GM19438 (cell line): Measurements from ENCODE around the gene ADRA2B.
"Not testable (repeated sequence)": the region's sequence is repeated elsewhere in the genome, so short reads cannot be mapped to it uniquely, and the experiment has no call there.

Experiments used
- ATAC-seq: cut with Tn5 transposase; IDR thresholded peaks from one replicate; pipeline ENCODE4 v1.9.1; 2021; ENCODE audit warnings: low read depth; ENCODE audit not compliant: unreplicated experiment

ADRA2B gene

DNA sequence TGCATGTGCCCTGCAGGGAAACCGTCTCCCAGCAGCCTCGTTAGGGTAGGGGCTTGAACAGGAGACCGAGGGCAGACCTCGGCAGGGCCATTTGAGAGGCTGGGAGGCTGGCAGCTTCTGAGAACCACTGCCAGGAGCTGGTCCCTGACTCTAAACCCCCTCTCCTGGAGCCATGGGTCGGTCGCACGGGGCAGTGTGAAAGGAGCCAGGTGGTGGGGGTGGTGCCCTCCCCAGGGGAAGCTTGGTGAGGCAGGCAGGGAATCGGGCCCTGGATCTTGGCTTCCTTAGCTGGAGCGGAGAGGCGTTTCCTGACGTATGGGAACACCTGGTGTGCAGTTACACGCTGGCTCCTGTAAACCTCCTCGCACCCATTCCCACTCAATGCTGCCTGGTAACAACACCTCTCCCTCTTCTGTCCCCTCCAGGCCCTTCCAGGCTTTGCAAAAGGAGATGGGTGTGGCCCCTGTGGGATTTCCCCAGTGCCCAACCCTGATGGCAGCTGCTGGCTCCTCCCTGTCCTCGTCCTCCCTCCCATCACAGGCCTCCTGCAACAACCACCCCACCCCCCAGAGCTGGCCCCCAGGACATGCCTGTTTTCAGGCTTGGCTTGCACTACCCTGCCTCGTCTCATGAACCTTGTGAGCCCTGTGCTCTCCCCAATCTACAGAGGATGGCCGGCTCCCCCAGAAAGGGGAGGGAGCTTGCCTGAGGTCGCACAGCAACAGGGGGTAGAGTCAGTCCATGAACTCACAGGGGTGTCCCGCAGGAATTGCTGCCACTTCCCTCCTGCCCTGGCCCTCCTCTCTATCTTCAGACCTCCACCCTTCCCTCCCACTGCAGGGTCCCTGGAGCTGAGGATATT lies 24.4 kb downstream of the ADRA2B start:
- ATAC-seq = no peak

DNA sequence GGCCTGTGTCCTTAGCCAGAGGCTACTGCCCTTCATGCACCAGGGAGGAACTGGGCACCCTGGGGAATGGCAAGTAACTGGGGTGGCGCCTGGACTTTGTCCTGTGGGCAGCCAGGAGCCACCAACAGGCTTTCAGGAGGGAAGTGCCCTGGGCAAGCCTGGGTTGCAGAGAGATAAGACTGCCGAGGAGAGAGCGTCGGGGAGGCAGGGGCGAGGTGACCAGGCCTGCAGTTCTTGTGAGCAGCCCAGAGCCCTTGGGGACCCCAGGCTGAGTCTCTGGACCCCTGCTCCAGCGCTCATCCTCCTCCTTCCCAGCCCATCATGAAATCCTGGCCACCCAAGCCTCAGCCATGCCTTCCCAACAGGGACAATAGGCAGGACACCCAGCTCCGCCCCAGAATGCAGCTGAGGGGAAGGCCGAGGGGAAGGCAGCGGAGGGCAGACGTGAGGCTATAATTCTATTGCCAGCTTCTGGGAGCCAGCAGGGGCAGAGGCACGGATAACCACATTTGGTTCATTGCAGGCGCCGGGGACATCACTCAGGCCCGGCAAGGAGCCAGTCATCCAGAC lies 25.1 kb downstream of the ADRA2B start:
- no peak for ATAC-seq

DNA sequence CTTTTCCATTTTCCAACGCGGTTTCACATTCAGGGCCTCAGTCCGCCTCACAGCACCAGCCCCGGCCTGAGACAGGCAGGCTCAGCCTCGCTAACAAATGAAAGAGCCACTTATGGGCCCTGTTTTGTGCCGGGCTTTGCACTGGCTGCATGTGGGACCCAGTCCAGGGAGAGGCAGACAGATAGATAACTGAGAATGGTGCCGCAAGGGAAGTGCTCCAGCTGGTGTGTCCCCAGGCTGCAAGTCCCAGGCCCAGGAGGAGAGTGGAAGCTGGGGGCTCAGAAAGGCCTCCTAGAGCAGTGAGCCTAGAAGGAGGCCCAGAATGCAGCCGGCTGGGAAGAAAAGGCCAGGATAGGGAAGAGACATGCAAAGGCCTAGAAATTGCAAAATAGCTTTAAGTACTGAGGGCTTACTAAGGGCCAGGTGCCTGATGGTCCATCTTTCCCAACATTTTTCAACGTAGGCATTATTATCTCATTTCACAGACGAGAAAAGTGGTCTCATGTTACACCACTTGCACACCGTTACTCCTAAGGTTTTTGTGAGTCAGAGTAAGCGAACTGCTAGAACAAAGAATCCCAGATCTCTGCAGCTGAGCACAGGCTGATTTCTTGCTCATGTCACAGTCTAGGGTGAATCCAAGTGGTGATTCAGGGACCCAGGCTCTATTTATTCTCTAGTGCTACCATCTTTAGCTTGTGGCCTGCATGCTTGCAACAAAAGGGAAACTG lies 26.0 kb downstream of the ADRA2B start:
- no peak for ATAC-seq

DNA sequence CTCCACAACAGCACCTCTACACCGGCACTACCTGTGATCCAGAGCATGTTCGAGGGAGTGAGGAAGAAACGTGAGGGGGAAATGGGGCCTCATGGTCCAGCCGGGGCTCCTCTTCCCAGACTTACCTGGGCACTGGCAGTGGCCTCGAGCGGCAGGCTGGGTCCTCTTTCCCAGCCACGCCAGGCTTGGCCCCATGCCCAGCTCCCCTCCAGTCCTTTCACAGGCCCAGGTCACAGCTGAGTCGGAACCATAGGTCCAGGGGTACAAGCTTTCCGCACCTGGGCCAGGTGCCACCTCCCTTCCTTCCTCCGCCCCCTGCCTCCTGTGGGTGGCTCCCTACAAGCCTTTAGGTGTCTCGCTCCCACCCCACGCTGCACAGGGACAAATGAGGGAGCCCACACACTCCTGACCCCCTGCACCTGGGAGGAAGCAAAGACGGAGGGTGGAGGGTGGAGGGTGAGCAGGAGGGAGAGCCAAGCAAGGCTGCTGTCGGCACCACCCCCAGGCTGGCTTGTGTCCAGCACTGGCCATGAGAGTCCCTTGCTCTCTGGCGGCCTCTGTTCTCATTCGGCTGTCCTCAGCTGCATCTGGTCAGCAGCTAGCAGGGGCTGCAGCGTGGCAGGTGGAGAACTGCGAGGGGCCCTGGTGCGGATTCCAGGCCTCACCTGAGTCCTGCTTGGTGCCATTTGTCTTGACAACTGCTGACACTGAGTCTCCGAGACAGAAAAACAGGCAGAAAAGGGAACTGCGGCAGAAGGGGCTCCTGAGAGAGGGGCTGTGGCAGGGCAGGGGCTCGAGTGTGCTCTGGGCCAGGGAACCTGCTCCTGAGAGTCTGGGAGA lies 26.8 kb downstream of the ADRA2B start:
- ATAC-seq = no peak

DNA sequence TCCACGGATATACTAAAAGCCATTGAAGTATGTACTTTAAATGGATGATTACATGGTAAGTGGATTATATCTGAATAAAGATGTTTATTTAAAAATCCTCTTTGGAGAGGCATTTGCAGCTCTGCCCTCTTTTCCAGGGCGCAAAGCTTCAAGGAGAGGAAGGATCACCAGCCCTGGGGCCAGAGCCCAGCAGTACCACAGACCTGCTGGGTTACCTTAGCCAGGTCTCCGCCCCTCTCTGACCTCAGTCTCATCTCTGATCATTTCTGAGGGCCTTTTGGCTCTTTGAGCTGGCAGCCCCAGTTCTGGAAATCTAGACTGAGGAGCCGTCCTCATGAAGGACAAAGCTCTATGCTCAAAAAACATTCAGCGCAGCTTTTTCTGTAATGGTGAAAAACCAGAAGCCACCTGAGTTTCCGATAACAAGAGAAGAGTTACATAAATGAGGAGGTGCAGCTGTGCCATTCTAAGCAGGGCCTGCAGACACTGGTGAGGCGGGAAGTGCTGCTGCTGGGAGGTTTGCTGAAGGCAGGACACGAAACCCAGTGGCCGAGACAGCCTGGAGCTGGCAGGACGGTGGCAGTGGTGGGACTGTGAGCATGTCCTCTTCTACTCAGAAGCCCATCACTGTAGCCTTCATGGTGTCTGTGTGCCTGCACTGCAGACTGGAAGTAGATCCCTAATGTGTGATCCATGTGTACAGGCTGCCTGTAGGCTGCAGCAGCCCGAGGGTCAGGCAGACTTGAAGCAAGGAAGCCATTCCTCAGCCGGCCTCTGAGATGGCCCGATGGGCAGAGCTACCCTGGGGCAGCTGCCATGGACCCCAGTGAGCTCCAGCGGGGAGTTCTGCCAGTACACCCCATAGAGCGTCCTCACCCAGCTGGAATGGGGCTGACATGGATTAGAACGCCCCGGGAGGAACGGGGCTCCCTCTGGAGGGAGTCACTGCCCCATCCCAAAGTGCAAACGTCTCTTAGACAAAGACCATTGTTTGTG lies 27.7 kb downstream of the ADRA2B start:
- ATAC-seq = no peak

DNA sequence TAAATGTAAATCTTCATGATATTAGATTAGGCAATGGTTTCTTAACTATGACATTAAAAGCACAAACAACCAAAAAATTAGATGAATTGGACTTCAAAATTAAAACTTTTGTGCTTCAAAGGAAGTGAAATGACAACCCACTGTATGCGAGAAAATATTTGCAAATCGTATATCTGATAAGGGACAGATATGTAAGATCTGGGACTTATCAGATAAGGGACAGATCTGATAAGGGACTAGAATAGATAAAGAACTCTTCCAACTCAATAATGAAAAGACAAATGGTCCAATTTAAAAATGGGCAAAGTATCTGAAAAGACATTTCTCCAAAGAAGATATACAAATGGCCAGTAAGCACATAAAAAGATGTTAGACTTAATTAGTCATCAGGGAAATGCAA lies 29.2 kb downstream of the ADRA2B start:
- ATAC-seq = no peak

DNA sequence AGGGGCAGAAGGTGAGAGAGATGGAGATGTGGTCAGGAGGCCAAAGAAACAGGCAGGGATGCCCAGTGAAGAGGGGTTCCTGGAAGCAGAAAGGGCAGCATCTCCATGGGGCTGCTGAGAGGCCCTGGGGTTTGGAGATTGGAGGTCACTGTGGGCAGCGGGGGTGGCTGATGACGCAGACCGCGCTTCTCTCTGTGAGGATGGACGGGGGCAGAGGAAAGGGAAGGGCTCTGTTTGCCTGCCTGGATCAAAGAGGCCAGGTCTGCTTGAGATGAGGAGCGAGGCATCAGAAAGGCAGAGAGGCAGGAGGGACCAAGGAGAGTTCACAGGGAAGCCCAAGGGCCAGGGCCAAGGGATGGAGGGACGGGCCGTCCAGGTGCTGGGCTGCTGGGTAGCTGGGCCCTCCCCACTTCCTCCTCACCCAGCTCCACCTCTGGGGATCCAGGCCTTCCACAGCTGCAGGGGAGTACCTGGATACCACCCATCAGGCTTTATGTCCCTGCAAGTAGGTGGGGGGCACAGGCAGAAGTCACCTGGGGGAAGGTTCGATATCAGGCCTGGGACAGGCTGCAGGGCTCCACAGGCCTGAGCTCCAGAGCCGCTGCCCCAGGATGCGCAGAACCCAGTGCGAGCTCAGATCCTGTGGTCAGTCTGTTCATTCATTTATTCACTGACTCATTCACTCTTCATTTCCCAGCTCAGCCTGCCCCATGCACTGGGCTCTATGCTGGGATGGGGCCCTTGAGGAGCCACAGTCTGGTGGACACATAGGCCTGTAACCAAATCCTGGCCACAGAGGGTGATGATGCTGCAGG lies 30.6 kb downstream of the ADRA2B start:
- no peak for ATAC-seq

DNA sequence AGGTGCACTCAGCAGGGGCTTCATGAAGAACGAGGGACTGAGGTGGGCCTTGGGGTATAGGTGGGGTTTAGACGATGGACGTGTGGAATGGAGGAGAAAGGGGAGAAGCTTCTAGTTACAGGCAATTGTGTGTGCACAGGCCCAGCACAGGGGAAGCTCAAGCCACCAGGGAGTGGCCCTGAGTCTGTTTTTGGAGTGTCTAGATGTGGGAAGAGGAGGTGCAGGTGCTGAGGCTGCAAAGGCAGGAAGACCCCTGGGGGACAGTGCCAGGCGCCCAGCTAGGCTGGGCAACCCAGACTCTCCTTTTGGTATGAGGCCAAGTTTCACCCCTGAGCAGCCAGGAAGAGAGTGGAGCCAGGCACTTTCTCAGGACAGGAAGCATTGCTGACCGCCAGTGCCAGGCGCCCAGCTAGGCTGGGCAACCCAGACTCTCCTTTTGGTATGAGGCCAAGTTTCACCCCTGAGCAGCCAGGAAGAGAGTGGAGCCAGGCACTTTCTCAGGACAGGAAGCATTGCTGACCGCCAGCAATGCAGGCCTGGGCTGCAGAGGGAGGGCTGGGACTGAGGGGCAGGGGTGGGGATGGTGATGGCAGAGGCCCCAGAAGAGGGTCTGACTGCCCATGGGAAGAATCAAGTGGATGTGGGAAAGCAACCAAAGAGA lies 31.4 kb downstream of the ADRA2B start:
- not testable (repeated sequence) for ATAC-seq

DNA sequence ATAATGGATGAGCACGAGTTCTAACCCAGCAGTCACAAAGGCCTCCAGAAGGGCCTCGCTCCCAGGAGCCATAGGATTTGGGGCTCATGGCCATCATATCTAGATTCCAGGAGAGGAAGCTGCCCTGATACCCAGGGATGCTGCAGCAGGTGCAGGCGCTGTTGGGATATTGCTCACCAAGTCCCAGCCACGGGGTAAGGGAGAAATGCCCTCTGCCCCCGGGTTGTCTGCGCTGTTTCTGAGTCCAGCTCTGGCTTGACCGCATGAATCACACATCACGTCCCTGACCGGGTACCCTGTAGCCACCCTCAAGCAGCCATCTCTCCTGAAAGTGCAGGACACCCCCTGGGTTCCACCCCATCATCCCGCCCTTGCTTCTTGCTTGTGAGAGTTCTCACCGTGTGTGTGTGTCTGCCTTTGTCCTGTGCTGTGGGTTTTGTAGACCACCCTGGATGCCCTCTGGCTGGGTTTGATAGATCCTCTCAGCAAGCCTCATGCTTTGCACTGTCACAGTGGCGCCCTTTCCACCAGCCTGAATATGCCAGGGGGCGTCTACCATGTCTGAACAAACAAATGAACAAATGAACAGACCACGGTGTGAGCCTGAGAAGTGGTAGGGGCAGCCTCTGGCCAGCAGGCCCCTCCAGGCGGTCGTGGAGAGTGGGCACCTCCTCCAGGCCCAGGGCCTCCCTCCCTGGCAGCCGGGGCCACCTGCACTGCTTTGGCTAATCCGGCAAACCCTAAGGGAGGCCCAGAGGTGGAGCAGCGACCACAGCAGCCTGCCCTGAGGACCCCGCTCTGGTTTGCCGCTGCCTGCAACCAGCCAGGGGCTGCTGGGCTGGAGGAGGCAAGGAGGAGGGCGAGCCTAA lies 32.1 kb downstream of the ADRA2B start:
- no peak for ATAC-seq

DNA sequence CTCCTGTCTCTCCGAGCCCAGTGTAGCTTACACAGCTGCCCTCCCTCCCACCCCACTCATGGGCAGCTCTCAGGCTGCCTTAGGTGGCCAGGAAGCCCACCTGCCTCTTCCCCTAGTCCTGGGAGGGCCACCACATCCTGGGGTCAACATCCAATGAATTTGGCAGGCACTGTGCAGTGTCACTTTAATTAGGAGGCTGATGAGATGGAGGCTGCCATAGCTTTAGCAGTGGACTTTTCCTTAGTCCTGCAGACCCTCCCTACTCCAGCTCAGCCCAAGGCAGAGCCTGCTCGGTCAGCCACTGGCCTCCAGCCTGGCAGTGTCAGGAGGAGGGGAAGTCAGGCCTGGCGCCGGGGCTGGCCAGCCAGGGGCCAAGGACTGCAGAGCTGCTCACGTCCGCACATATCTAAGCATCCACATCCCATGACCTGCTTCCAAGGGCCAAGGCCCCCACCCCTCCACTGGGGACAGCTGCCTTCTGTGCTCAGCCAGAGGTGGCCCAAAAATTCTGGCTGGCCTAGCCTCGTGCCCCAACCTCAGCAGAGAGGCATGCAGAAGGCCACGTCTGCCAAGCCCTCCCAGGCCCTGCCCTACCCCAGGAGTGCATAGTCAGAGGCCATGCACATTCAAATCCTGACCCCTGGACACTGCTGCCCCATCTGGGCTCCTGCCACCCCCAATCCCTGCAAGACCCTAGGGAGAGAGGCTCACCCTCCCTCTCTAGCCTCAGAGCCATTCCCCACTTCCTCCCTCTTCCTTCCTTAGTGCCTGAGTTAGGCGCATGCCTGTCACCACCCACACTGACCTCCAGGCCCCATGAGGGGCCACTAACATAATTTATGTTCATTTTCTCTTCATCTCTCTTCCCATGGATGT lies 33.1 kb downstream of the ADRA2B start:
- no peak for ATAC-seq

DNA sequence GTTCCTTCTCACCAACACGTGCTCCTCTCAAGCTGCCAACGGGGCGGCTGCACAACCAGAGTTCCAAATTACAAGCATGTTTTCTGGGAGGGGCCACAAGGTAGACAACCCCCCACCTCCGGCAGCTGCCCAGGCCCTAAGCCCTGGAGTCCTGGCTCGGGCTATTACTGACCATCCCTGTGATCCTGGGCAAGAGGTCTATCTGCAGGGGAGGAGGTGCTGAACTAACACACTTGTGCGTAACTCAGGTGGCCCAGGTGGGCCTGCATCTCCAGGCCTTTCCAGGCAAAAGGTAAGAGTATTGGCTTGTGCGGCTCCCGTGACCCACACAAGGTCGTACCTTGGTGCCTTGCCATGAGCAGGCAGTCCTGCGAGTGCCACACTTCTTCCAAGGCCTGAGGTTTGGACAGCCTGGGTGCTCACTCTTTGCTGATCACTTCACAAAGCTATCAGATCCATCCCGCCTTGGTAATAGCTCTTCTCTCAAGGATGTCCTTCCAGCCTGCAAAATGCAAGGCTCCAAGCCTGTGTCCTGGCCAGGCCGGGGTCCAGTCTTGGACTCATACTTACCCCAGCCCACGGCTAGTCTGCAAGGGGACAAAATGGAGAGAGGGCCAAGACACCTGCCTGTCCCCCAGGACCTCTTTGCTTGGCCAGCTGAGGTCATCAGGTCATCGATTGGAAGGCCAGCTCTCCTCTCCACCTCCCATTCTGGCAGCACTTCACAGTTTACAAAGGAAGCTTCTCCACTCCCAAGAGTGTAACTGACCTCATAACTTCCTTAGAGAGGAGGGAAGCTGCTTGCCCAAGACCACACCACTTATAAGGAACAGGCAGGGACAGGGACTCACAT lies 33.9 kb downstream of the ADRA2B start:
- ATAC-seq = no peak

DNA sequence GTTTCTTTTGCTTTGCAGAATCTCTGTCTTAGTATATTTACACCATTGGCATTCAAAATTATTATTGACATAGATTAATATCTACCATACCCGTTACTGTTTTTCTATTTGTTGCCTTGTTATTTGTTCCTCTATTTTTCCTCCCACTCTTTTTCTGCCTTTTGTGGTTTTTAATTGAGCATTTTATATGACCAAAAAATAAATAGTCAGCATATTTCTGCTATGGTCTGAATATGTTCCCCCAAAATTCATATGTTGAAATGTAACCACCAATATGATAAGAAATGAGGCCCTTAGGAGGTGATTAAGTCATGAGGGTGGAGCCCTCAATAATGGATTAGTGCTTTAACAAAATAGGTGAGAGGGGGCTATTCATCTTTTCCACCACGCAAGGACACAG lies 35.3 kb downstream of the ADRA2B start:
- ATAC-seq = no peak

DNA sequence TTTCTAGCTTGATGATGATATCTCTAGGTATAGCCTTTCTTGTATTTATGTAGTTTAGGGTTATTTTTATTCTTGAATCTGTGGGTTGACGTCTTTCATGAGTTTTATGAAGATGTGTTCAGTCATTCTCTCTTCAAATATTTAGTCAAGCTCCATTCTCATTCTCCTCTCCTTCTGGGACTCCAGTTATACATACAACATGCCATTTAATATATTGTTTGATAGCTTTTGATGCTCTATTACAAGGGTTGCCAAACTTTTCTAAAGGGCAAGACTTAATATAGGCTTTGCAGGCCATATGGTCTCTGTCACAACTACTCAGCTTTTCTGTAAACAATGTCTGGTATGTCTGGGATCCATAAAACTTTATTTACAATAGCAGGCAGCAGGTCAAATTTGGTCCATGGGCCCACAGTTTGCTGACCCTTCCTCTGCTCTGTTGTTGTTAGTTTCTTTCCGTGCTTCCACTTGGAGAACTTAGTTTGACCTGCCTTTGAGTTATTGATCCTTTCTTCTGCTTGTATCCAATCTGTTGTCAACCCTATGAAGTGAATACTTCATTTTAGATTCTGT lies 41.1 kb downstream of the ADRA2B start:
- no peak for ATAC-seq

DNA sequence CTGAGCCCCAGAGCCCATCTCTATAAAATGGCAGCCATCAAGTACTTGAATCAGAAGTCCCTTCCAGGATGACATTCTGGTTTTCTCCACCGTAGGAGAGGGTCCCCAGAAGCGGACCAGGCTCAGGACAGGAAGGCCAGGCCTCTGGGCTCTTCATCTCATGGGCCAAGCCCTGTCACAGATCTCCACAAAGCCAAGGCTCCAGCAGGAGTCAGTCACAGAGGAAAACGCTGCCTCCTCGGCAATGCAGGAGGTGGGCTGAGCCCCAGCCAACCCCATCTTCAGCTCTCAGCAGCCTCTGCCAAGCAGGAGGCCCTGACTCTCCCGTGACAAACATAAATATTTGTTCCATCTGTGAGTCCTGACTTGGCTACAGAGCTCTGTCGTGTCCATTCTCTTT lies 42.2 kb downstream of the ADRA2B start:
- no peak for ATAC-seq

DNA sequence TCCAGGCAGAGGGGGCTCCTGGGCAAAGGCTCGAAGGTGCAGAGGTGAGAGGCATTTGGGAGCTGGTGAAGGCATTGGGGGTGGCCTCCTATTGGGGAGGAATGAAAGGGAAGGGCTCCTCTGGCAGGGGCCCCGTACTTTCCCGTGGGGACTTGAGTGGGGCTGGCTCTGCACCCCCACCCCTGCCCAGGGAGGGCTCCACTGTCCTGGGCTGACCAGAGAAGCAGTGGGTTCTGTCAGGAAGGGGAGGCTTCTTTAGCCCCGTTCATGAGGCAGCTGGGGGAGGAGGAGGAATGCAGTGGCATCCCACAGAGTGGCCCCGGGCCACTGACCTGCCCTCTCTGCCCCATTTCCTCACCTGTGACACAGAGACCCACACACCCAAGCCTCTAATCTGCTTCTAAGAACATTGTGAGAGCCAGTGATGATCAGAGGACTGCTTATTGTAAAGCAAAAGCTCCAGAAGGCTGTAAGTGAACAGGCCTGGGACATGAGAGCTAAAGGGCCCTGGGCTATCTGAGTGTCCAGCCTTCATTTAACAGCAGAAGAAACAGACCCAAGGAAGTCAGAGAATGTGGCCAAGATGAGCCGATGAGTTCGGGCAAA lies 43.1 kb downstream of the ADRA2B start:
- ATAC-seq = no peak
